Smooth muscle cell of the brain vasculature (primary cell): ENCODE measurements around the gene LMF1.

Experiments used
- DNase-seq: peaks from one replicate; pipeline ENCODE4 v3.0.0-alpha.2; 2012; ENCODE audit warnings: low read depth, low spot score

LMF1 gene

DNA sequence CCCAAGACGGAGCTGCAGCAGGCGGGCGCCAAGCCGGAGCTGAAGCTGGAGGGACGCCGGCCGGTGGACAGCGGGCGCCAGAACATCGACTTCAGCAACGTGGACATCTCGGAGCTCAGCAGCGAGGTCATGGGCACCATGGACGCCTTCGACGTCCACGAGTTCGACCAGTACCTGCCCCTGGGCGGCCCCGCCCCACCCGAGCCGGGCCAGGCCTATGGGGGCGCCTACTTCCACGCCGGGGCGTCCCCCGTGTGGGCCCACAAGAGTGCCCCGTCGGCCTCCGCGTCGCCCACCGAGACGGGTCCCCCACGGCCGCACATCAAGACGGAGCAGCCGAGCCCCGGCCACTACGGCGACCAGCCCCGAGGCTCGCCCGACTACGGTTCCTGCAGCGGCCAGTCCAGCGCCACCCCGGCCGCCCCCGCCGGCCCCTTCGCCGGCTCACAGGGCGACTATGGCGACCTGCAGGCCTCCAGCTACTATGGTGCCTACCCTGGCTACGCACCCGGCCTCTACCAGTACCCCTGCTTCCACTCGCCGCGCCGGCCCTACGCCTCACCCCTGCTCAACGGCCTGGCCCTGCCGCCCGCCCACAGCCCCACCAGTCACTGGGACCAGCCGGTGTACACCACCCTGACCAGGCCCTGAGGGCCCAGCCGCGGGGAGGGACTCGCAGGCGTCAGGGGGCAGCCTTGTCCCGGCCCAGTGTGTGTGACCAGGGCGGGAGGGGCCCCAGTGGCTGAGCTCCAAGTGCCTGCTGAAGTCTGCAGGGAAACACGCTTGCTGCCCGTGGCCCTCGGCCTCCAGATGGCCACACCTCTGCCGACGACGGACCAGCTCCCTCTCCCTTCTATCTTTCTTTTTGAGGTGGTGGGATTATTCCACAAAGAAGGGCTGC, 14.2 kb upstream of the LMF1 start:
- no peak for DNase-seq

DNA sequence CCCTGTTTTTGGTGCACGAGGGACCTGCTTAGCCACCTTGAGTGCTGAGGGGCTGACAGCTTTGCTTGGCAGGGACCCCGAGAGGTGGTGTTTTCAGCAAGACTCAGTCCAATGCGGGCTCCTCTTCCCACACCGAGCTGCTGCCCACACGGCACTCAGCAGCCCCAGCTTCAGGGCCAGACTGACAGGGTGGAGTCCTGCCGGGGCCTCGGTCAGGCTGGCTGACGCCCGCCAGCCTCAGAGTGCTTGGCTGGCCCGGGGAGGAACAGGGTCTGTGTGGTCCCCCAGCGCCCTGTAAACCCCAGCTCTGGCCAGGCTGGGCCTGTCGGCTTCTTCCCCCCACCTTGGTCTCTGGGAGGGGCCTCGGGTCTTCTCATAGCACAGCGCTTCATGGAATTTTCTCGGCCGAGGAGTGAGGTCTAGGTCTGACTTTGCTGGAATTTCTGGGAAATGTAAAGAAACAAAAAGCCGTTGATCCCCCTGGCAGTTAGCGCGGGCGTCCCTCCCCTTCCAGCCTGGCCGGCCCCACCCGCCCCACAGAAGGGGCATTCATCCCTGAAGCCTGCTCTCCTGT, 13.4 kb upstream of the LMF1 start:
- no peak for DNase-seq

GRCh38 chr16:983044-984030, 12.6 kb upstream of the LMF1 start:
- DNase-seq, result no peak

GRCh38 chr16:982145-983043, 11.6 kb upstream of the LMF1 start:
- DNase-seq, result no peak

DNA sequence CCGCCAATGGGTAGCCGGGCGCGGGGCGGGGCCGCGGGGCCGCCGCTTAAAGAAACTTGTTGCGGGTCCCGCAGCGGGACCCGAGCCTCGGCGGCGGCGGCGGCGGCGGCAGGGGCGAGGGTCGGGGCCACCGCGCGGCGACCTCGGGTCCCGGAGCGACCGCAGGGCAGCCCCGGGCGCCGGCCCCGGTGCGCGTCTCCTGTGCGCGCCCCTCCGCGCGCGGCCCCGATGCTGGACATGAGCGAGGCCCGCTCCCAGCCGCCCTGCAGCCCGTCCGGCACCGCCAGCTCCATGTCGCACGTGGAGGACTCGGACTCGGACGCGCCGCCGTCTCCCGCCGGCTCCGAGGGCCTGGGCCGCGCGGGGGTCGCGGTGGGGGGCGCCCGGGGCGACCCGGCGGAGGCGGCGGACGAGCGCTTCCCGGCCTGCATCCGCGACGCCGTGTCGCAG, 10.9 kb upstream of the LMF1 start, which contains the start of gene SOX8:
TSS of gene SOX8 (plus strand) at position 76 of the 450 bp plus-strand sequence. CDS start at position 229, 153 bp downstream.
- no peak for DNase-seq

DNA sequence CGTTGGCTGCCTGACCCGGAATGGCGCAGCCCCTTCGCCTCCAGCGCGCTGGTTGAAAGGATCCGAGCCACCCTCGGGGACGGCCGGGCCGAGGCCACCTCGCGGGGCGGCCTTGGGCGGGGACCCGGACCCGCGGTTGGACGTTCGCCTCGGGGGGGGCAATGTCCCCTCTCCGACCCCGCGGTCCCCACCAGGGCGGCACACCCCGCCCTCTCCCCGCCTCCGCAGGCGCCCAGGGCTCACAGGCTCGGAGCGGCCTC, 9.7 kb upstream of the LMF1 start:
- no peak for DNase-seq

- DNase-seq, result no peak
Measured at GRCh38 chr16:979859-980594, 9.2 kb upstream of the LMF1 start.

- DNase-seq, result no peak
Measured at GRCh38 chr16:979147-979546, 8.4 kb upstream of the LMF1 start.

- DNase-seq, result no peak
Measured at GRCh38 chr16:978403-978802, 7.6 kb upstream of the LMF1 start.

DNA sequence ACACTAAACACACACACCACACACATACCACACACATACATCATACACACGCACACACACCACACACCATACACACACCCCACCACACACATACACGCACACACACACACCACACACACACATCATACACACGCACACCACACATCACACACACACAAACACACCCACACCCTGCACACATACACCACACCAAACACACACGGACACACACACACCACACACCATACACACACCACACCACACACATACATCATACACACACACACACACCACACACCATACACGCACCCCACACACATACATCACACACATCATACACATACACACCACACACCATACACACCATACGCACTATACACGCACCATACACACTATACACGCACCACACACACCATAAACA, 7.1 kb upstream of the LMF1 start:
- DNase-seq, result no peak

- no peak for DNase-seq
Measured at GRCh38 chr16:977081-977701, 6.4 kb upstream of the LMF1 start.

GRCh38 chr16:976389-976931, 5.7 kb upstream of the LMF1 start:
- no peak for DNase-seq

DNA sequence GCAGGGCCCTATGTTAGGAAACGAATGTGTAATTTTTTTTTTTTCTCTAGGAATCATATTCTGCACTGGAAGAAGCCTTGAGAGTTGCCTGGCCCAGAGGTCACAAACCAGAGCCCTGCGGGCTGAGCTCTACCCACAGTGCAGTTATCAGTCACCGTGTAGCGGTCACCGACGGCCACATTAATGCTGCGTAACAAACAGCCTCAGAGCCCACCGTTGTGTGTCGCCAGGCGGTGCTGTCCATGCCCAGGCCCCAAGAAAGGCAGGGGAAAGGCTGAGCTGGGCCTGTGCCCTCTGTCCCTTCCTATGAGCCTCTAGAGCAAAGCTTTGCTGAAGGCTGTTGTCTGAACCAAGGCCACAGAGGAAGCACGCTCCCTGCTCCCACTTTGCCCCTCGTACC, 4.5 kb upstream of the LMF1 start:
- no peak for DNase-seq

DNA sequence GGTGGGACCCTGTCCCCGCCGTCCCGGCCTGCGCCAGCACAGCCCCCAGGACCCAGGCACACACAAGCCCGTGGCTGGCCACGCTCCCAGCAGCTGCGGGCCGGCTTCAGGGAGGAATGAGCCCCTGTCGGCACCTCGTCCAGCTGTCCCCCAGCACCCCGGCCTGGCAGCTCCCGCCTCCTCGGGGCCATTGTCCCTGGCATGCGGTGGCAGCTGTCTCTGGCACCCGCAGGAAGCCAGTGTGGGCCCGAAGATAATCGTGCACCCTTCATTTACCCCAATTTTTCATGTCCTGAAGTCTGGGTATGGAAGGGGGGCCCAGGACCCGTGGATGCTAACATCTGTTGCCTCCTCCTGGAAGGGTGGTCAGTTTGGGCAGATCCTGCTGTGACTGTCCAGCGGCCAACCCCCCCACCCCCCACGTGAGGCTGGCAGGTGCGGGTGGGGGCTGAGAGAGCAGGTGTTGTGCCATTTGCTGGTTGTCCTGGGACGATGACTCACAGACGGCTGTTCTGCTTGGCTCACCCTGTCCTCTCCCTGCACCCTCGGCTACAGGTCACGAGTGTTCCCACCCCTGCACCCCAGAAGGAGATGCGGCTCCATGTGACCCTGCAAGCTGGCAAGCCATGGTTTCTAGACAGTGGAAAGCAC, 4.0 kb upstream of the LMF1 start:
- no peak for DNase-seq

GRCh38 chr16:974001-974601, 3.3 kb upstream of the LMF1 start:
- no peak for DNase-seq

DNA sequence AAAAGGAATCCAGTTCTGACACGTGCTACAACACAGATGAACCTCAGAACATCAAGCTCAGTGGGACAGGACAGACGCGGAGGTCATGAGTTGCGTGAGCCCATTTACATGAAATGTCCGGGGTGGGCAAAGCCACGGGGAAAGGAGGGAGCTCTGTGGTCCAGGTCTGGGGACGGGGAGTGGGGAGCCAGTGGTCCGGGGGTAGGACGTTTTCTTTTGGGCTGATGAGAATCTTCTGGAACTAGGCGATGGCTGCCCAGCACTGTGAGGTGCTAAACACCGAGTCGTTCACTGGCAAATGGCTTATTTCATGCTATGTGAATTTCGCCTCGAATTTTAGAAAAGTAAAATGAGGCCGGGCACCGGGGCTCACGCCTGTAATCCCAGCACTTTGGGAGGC, 2.6 kb upstream of the LMF1 start:
- DNase-seq, result no peak

- no peak for DNase-seq
Measured at GRCh38 chr16:972316-973002, 1.7 kb upstream of the LMF1 start.

DNA sequence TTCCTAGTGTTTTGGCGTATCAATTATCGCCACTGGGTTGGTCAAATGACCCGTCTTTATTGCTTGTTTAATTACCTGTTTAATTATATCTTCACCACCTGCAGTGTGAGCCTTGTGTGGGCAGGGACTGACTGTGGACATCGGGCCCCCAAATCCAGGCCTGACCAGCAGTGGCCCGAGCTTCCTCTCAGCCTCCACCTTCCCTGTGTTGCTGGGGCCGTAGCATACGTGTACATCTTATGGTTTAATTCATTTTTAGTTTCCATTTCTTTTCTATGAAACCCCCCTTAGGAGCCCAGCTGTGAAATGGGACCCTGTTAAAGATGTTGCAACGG, 1.2 kb upstream of the LMF1 start:
- DNase-seq, result no peak

DNA sequence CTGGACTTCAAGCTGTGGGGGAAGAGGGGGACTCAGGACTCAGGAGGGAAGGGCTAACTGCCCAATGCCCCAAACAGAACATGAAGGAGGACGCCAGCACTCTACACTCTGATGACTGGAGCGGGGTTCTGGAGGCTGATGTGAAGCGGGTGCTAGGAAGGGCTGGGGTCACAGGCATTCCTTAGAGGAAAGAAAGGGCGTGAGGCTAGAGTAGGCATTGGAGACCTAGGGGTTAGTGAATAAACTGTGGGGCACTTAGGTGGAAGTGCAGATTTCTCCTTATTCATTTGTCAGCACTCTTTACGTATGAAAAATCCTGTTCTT, 760 bp upstream of the LMF1 start:
- DNase-seq, result no peak
